ENCODE data around the gene ELOF1.

Gene ELOF1

GRCh38 chr19:11538232-11539036, 20.6 kb downstream of the ELOF1 start, which contains the start of gene CNN1 (continued):
- TF ChIP-seq ZNF629 (tag by site-specific recombination; IDR thresholded peaks at IDR 0.05), result peak; percentile 68; the same call in 1 of the 2 replicates
- TF ChIP-seq, protein P1, sequence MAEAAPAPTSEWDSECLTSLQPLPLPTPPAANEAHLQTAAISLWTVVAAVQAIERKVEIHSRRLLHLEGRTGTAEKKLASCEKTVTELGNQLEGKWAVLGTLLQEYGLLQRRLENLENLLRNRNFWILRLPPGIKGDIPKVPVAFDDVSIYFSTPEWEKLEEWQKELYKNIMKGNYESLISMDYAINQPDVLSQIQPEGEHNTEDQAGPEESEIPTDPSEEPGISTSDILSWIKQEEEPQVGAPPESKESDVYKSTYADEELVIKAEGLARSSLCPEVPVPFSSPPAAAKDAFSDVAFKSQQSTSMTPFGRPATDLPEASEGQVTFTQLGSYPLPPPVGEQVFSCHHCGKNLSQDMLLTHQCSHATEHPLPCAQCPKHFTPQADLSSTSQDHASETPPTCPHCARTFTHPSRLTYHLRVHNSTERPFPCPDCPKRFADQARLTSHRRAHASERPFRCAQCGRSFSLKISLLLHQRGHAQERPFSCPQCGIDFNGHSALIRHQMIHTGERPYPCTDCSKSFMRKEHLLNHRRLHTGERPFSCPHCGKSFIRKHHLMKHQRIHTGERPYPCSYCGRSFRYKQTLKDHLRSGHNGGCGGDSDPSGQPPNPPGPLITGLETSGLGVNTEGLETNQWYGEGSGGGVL (tag by site-specific recombination; IDR thresholded peaks at IDR 0.05), result peak; percentile 96
- TF ChIP-seq ZNF391 (tag by site-specific recombination; IDR thresholded peaks at IDR 0.05; ENCODE audit: borderline replicate concordance, low read depth), result no peak
- no peak for TF ChIP-seq ZBTB7A (tag by site-specific recombination; IDR thresholded peaks at IDR 0.05; ENCODE audit: low read depth)
- TF ChIP-seq, protein P2, sequence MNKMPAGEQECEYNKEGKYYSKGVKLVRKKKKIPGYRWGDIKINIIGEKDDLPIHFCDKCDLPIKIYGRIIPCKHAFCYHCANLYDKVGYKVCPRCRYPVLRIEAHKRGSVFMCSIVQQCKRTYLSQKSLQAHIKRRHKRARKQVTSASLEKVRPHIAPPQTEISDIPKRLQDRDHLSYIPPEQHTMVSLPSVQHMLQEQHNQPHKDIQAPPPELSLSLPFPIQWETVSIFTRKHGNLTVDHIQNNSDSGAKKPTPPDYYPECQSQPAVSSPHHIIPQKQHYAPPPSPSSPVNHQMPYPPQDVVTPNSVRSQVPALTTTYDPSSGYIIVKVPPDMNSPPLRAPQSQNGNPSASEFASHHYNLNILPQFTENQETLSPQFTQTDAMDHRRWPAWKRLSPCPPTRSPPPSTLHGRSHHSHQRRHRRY (tag by site-specific recombination; IDR thresholded peaks at IDR 0.05), result no peak
- TF ChIP-seq SP2 (tag by site-specific recombination; IDR thresholded peaks at IDR 0.05), result peak; percentile 60
- no peak for TF ChIP-seq ZNF776 (tag by site-specific recombination; IDR thresholded peaks at IDR 0.05; ENCODE audit: borderline replicate concordance)

DNA sequence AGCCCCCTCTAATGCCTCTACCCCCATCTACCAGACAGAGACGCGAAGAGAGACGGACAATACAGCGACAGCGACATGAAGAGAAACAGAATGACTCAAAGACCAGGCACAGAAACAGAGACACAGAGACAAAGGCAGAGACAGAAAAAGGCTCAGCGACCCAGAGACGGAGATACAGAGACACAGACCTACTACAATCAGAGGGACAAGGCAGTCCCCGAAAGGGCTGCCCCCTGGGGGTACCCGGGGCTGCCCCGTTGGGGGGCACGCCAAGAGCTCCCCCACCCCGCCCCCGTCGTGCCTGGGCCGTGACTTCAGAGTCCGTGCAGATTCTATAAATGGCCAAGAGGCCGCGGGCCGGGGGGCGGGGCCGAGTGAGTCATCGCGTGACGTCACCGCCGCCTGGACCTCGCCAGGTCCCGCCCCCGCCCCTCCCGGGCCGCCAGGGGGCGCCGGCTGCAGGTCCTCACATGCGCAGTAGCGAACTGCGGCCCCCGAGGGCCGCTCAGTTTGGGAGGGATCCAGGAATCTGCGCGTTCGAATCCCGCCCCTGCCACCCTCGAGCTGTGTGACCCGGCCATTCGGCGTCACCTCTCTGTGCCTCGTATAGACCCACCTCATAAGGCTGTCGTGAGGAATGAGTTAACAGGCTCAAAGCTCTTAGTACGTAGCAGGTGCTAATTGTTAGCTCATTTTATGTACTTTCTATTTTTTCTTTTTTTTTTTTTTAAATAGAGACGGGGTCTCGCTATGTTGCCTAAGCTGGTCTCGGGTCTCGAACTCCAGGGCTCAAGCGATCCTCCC, 23.0 kb downstream of the ELOF1 start:
- Histone ChIP-seq H3K4me1 (ENCODE audit: control insufficient read depth, insufficient read depth, low read length) (no peaks in the 10 kb centered on the region), H3K36me3 (ENCODE audit: control insufficient read depth in 2 of 2, insufficient read depth in 1 of 2, low read length in 2 of 2) (no peaks in the 10 kb centered on the region), H3K4me3 (ENCODE audit: low read depth, low read length) (peak overlapping the region; percentile 28), H3K27ac (ENCODE audit: extremely low read depth, low read depth, low read length) (no peak overlapping the region), H3K9me3 (ENCODE audit: control insufficient read depth, insufficient read depth, low read depth, low read length) (no peaks in the 10 kb centered on the region)
- POLR2A ChIA-PET, result interaction anchor here (0.6 to 1.4 kb wide), 4 partner anchors 16 to 69 kb away, joined by 3 to 5 read pairs (median 4); partner anchors contain the start of gene ELOF1
- CTCF ChIA-PET, result interaction anchor here (0.5 to 1.3 kb wide), 14 partner anchors 8 to 1201 kb away, joined by 3 to 5 read pairs (median 3); no protein-coding TSS in a partner anchor
- TF ChIP-seq ZNF843 (tag by site-specific recombination; IDR thresholded peaks at IDR 0.05) (no peak), ZNF221 (tag by site-specific recombination; IDR thresholded peaks at IDR 0.05; ENCODE audit: borderline replicate concordance) (no peak), ZNF426 (tag by site-specific recombination; IDR thresholded peaks at IDR 0.05) (no peak), ZNF211 (tag by site-specific recombination; IDR thresholded peaks at IDR 0.05; ENCODE audit: low read depth) (no peak), ZNF518A (tag by site-specific recombination; conservative IDR thresholded peaks at IDR 0.05; ENCODE audit: low read depth) (no peak), ZNF23 (tag by site-specific recombination; IDR thresholded peaks at IDR 0.05; ENCODE audit: borderline replicate concordance) (no peak), SCRT2 (tag by site-specific recombination; IDR thresholded peaks at IDR 0.05) (no peak), ZNF394 (tag by site-specific recombination; IDR thresholded peaks at IDR 0.05; ENCODE audit: borderline replicate concordance) (0 out of 2 replicates have a peak, but pooled peaks have one; percentile 14), ZBTB7A (tag by site-specific recombination; IDR thresholded peaks at IDR 0.05; ENCODE audit: low read depth) (no peak), SETDB1 (IDR thresholded peaks at IDR 0.05; ENCODE audit: insufficient read length, low read length) (no peak), PBX3 (CRISPR knock-in tag; IDR thresholded peaks at IDR 0.05) (no peak), ZFP41 (tag by site-specific recombination; IDR thresholded peaks at IDR 0.05; ENCODE audit: borderline replicate concordance) (no peak)
- TF ChIP-seq, protein P3, sequence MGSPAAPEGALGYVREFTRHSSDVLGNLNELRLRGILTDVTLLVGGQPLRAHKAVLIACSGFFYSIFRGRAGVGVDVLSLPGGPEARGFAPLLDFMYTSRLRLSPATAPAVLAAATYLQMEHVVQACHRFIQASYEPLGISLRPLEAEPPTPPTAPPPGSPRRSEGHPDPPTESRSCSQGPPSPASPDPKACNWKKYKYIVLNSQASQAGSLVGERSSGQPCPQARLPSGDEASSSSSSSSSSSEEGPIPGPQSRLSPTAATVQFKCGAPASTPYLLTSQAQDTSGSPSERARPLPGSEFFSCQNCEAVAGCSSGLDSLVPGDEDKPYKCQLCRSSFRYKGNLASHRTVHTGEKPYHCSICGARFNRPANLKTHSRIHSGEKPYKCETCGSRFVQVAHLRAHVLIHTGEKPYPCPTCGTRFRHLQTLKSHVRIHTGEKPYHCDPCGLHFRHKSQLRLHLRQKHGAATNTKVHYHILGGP (tag by site-specific recombination; IDR thresholded peaks at IDR 0.05), result no peak
- TF ChIP-seq, protein P4, sequence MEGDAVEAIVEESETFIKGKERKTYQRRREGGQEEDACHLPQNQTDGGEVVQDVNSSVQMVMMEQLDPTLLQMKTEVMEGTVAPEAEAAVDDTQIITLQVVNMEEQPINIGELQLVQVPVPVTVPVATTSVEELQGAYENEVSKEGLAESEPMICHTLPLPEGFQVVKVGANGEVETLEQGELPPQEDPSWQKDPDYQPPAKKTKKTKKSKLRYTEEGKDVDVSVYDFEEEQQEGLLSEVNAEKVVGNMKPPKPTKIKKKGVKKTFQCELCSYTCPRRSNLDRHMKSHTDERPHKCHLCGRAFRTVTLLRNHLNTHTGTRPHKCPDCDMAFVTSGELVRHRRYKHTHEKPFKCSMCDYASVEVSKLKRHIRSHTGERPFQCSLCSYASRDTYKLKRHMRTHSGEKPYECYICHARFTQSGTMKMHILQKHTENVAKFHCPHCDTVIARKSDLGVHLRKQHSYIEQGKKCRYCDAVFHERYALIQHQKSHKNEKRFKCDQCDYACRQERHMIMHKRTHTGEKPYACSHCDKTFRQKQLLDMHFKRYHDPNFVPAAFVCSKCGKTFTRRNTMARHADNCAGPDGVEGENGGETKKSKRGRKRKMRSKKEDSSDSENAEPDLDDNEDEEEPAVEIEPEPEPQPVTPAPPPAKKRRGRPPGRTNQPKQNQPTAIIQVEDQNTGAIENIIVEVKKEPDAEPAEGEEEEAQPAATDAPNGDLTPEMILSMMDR (tag by site-specific recombination; IDR thresholded peaks at IDR 0.05), result peak; percentile 81; the same call in 1 of the 2 replicates
